NCI-H1417 treated with DMSO at 0.1 percent for 48 hours (cell line): ENCODE measurements around the gene NABP1.

Experiments used
- DNase-seq: peaks from one replicate; lab custom pipeline; 2025; lab: John Stamatoyannopoulos, UW

NABP1 gene

GRCh38 chr2:191707542-191707941, 29.6 kb downstream of the NABP1 start:
- no peak for DNase-seq

GRCh38 chr2:191710411-191710900, 32.5 kb downstream of the NABP1 start:
- DNase-seq: no peak

DNA sequence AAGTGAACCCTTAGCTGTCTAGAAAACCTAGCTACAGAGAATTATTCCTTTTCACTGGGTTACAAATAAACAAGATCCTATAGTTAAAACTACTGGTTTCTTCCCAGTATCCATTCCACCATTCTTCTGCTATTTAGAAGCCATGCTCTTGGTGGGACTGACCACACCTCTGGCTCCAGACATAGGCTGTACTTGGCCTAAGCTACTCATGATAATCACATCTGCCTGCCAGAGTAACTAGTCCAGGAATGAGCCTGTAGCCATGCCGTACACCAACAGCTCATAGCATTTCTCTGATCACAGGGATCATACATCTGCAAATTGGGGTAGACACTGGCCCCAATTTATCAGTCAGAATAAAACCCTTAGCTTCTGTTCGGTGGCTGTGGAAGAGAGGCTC, 33.7 kb downstream of the NABP1 start:
- no peak for DNase-seq

- no peak for DNase-seq
Observed at GRCh38 chr2:191713837-191714236, 35.9 kb downstream of the NABP1 start.

DNA sequence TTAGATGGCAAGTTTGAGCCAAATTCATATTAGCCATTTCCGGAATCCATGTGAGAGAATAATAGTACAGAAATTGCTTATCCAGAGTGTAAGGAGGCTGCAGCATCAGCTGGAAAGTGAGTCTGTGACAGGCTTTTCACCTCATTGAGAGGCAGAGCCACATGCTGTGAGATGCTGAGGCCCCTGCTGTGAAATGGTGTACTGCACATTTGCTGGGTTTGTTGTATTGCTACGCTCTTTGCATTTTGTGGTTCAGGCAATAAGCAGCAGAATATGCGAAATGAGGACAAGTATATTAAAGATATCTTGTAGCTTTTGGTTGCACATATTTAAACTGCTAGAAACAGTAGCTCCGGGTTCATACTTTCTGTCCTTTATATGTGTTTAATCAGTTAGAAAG, 37.0 kb downstream of the NABP1 start:
- DNase-seq: no peak

DNA sequence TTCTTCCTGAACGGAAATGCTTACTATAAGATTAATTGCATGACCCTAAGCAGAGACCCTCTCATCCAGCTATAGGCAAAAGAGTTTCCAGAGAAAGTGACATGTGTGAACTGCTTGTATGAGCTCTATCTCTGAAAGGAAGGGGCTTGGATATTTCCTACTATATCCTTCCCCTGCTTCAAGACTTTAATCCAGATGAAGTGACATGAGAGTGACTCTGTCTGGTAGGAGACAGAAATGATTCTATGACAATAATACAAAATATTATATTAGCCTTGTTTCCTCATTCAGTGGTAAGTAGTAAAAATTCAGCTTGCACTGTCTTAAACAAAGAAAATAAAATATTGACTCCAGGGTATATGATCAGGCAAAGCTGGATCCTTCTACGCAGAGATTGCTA, 37.5 kb downstream of the NABP1 start:
- DNase-seq: no peak

DNA sequence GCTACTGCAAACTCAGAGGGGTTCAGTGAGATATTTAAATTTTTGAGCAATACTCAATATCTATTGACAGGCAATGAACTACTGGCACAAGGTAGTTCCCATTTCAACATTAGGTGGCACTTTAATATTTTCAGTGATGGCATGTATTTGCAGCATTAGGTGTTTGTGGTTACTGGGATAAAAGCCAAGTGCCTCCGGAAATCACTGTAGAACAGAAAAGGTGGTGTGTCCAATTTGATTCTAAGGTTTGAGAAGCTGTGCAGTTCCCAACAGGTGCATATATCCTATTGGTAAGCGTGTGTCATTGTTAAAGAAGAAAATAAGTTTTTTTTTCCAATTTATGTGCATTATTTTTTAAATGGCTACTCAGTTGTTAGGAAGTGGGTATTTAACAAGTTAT, 41.3 kb downstream of the NABP1 start:
- DNase-seq: no peak

- no peak for DNase-seq
Observed at GRCh38 chr2:191719938-191720337, 42.0 kb downstream of the NABP1 start.

GRCh38 chr2:191721331-191721730, 43.4 kb downstream of the NABP1 start:
- DNase-seq: no peak

GRCh38 chr2:191724015-191724414, 46.1 kb downstream of the NABP1 start:
- DNase-seq: no peak

DNA sequence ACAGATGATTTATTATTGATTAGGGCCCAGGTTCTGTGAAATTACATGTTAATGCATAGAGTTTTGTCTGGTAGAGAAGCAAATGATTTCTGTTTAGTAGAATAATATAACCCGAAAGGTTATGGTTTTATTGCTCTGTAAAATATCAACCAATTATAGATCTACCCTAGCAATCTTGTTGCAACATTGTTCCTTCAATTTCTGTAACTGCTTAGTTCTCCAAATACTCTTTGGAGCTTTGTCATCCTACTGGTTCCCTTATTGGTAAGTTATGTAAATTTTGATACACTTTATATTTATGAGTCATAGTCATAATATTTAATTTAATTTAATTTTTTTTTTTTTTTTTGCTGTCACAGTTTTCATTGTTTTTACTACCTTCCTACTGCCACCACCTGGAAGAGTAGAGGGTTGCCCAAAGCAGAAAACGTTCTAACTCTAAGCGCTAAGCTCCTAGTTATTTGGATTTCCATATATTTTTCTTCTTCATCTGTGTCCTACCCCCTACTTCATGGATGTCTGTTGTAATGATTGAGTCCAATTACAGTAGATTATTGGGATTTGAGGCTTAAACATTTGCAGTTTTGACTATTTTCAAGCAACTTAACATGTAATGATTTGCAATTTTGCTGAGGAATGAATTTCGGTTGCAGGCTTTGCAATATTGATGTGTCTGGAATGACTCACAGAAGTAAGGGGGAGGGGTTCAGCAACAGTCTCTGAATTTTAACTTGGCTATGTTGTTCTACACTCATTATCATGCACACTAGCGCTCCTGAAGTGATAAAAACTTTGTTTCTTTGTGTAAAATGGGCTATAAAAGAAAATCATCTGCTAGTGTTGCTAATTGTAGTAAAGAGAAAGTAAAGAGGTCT, 51.1 kb downstream of the NABP1 start:
- DNase-seq: no peak

GRCh38 chr2:191730263-191730662, 52.3 kb downstream of the NABP1 start:
- no peak for DNase-seq
